K562 (cell line): ENCODE data around the gene PSMA1.

Experiments used
- BCL6 ChIP-seq: fragments of 250-450 bp; sonication (Bioruptor Pico); IDR thresholded peaks from 2 replicates; pipeline ENCODE4 v1.4.0; 2020
- CTCF ChIP-seq, 3 experiments: IDR thresholded peaks in 2 of 3; conservative IDR thresholded peaks in 1 of 3; 2 replicates each; pipeline ENCODE4 v1.5.1; 2011 to 2012; ENCODE audit warnings: low read length in 3 of 3, mild to moderate bottlenecking in 3 of 3, control low read depth in 2 of 3, improper control_type of control experiment in 1 of 3, inconsistent platforms in 1 of 3, low read depth in 1 of 3, mixed read lengths in 1 of 3, moderate library complexity in 1 of 3; ENCODE audit not compliant: insufficient read depth in 2 of 3
- JUN ChIP-seq, 2 experiments: sonication (generic) in 1 of 2; formaldehyde crosslinking in 1 of 2; IDR thresholded peaks; 2 replicates each; pipeline versions ENCODE4 v1.6.1 to v1.8.0; 2012 to 2022; ENCODE audit warnings: borderline replicate concordance in 2 of 2, mild to moderate bottlenecking in 2 of 2, improper control_type of control experiment in 1 of 2, low read depth in 1 of 2, low read length in 1 of 2, missing genetic modification reagents in 1 of 2
- KLF13 ChIP-seq: fragments of 450-650 bp; IDR thresholded peaks from 2 replicates; pipeline ENCODE4 v1.6.1; 2016; ENCODE audit warnings: missing genetic modification characterization, low read depth, mild to moderate bottlenecking, missing compliant biosample characterization, moderate library complexity, borderline replicate concordance
- POLR2A ChIP-seq: fragments of 450-650 bp; conservative IDR thresholded peaks from 2 replicates; pipeline ENCODE4 v1.6.1; 2016
- REST ChIP-seq, 2 experiments: fragments of 450-650 bp; formaldehyde crosslinking in 1 of 2; IDR thresholded peaks; 2 replicates each; pipeline versions ENCODE4 v1.4.0 to v1.6.1; 2014 to 2020; ENCODE audit warnings: mild to moderate bottlenecking in 2 of 2, borderline replicate concordance in 1 of 2, low read depth in 1 of 2
- ZNF232 ChIP-seq: sonication (generic); formaldehyde crosslinking; IDR thresholded peaks from 2 replicates; pipeline ENCODE4 v1.8.0; 2022; ENCODE audit warnings: mild to moderate bottlenecking, missing genetic modification reagents
- ZNF707 ChIP-seq: fragments of 250-450 bp; sonication (Bioruptor Pico); conservative IDR thresholded peaks from 2 replicates; pipeline ENCODE4 v1.8.0; 2022; ENCODE audit warnings: inconsistent platforms, mild to moderate bottlenecking, moderate library complexity

GRCh38 chr11:14522245-14522644 is 2.1 kb upstream of the PSMA1 start:
- no peak for TF ChIP-seq REST (IDR thresholded peaks at IDR 0.05; ENCODE audit: borderline replicate concordance)
- no peak for TF ChIP-seq REST (CRISPR knock-in tag; IDR thresholded peaks at IDR 0.05; ENCODE audit: low read depth)
- no peak for TF ChIP-seq CTCF (IDR thresholded peaks at IDR 0.05 in 2 of 3, conservative IDR thresholded peaks at IDR 0.05 in 1 of 3; ENCODE audit: insufficient read depth in 2 of 3, low read depth in 1 of 3, low read length in 3 of 3)
- TF ChIP-seq KLF13, result no peak
- no peak for TF ChIP-seq POLR2A
- no peak for TF ChIP-seq BCL6 (CRISPR knock-in tag)
- TF ChIP-seq ZNF232 (CRISPR knock-in tag), result no peak
- TF ChIP-seq JUN (IDR thresholded peaks at IDR 0.05; ENCODE audit: borderline replicate concordance, low read depth, low read length), result no peak
- TF ChIP-seq JUN (CRISPR knock-in tag; IDR thresholded peaks at IDR 0.05; ENCODE audit: borderline replicate concordance), result no peak
- no peak for TF ChIP-seq ZNF707
